ENCODE data around the gene FAM98C. TPM values are rescaled to one million over a fixed set of nuclear protein-coding genes. Genes with fewer than 3 reads are reported as not detected.

FAM98C gene
- polyA plus RNA-seq, 1 donor (not counting 4 experiments of a cell fraction or from before 2014, with no cell fraction given) = 5.8 TPM

DNA sequence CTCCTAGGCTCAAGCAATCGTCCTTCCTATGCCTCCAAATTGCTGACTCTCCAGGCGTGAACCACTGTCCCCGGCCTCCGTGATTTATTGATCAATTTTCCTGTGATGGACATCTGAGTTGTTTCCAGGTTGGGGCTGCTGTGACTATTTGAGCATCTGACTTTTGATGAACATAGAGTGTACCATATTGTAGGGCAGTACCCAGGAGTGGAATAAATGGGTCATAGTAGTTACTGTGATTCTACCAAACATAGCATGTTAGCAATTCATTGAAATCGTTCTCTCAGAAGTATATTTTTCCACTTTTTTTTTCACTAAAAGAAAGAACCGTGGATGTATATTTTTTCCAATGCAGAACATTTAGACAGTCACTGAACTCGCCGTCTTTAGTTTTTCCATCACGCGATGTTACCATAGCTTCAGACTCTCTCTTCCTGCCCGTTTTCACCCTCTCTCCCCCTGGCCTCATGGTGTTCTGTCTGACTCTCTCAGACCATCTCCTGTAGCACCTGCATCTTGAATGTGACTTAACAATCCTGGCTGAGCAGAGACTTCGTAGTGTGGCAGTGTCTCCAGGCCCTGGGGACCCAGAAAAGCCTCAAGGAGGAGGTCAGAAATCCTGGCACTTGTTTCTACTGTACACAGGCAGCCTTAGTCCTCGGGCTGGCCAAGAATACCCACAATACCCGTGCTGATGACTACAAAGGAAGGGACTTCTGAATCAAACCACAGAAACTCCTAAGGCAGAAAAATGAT, 26.3 kb downstream of the FAM98C start:
- Histone ChIP-seq H3K4me3 (ENCODE audit: control insufficient read depth in 2 of 3, extremely low read depth in 1 of 3, insufficient read depth in 2 of 3, low read depth in 1 of 3, low read length in 3 of 3) (no peak overlapping the region), H2AFZ (ENCODE audit: control insufficient read depth, low read length) (no peak overlapping the region), H3K9me3 (ENCODE audit: control insufficient read depth, low read depth, low read length) (no peaks in the 10 kb centered on the region), H3K9ac (ENCODE audit: control insufficient read depth, extremely low read depth, insufficient read depth, low read length) (no peak overlapping the region), H3K4me1 (ENCODE audit: control insufficient read depth, extremely low read depth, insufficient read depth, low read length) (no peaks in the 10 kb centered on the region), H4K20me1 (ENCODE audit: control insufficient read depth, extremely low read depth, insufficient read depth, low read length) (no peaks in the 10 kb centered on the region), H3K36me3 (ENCODE audit: control insufficient read depth in 2 of 2, extremely low read depth in 1 of 2, insufficient read depth in 2 of 2, low read length in 2 of 2) (no peaks in the 10 kb centered on the region), H3K9me1 (ENCODE audit: control insufficient read depth, extremely low read depth, insufficient read depth, low read length) (no peaks in the 10 kb centered on the region), H3K27ac (ENCODE audit: control insufficient read depth, insufficient read depth, low read length) (no peak overlapping the region), H3K4me2 (ENCODE audit: control insufficient read depth, extremely low read depth, insufficient read depth, low read depth, low read length) (no peak overlapping the region), H3K79me2 (ENCODE audit: control insufficient read depth, insufficient read depth, low read length) (no peaks in the 10 kb centered on the region), H3K27me3 (ENCODE audit: control insufficient read depth, extremely low read depth, insufficient read depth, low read length) (peaks cover 10% of the 10 kb centered on the region)
- TF ChIP-seq EZH2 (IDR thresholded peaks at IDR 0.05; ENCODE audit: low read length) (no peak), CTCF (optimal IDR thresholded peaks at IDR 0.05 in 1 of 3, IDR thresholded peaks at IDR 0.05 in 1 of 3, conservative IDR thresholded peaks at IDR 0.05 in 1 of 3; ENCODE audit: extremely low read depth in 1 of 3, insufficient read depth in 2 of 3, low read length in 3 of 3) (no peak)
- dilution Hi-C loops (cut with MboI; ENCODE audit: extremely low pct_ligation_motif_present, low sequenced_read_pairs) = no loop called here
- FAIRE-seq (no peak), DNase-seq (ENCODE audit: low read depth, low spot score) (no peak)

- Histone ChIP-seq H3K9ac (ENCODE audit: control insufficient read depth, extremely low read depth, insufficient read depth, low read length) (no peak overlapping the region), H2AFZ (ENCODE audit: control insufficient read depth, low read length) (no peak overlapping the region), H3K9me1 (ENCODE audit: control insufficient read depth, extremely low read depth, insufficient read depth, low read length) (no peaks in the 10 kb centered on the region), H3K79me2 (ENCODE audit: control insufficient read depth, insufficient read depth, low read length) (no peaks in the 10 kb centered on the region), H3K4me3 (ENCODE audit: control insufficient read depth in 2 of 3, extremely low read depth in 1 of 3, insufficient read depth in 2 of 3, low read depth in 1 of 3, low read length in 3 of 3) (no peak overlapping the region), H3K36me3 (ENCODE audit: control insufficient read depth in 2 of 2, extremely low read depth in 1 of 2, insufficient read depth in 2 of 2, low read length in 2 of 2) (no peaks in the 10 kb centered on the region), H3K27ac (ENCODE audit: control insufficient read depth, insufficient read depth, low read length) (no peak overlapping the region), H3K4me1 (ENCODE audit: control insufficient read depth, extremely low read depth, insufficient read depth, low read length) (no peaks in the 10 kb centered on the region), H3K4me2 (ENCODE audit: control insufficient read depth, extremely low read depth, insufficient read depth, low read depth, low read length) (no peak overlapping the region), H3K27me3 (ENCODE audit: control insufficient read depth, extremely low read depth, insufficient read depth, low read length) (peaks cover 14% of the 10 kb centered on the region), H4K20me1 (ENCODE audit: control insufficient read depth, extremely low read depth, insufficient read depth, low read length) (no peaks in the 10 kb centered on the region), H3K9me3 (ENCODE audit: control insufficient read depth, low read depth, low read length) (no peaks in the 10 kb centered on the region)
- TF ChIP-seq EZH2 (IDR thresholded peaks at IDR 0.05; ENCODE audit: low read length) = no peak
- no peak for FAIRE-seq
- DNase-seq (ENCODE audit: low read depth, low spot score) = no peak
- dilution Hi-C loops (cut with MboI; ENCODE audit: extremely low pct_ligation_motif_present, low sequenced_read_pairs) = no loop called here
Observed at GRCh38 chr19:38429811-38430156, 26.9 kb downstream of the FAM98C start.

DNA sequence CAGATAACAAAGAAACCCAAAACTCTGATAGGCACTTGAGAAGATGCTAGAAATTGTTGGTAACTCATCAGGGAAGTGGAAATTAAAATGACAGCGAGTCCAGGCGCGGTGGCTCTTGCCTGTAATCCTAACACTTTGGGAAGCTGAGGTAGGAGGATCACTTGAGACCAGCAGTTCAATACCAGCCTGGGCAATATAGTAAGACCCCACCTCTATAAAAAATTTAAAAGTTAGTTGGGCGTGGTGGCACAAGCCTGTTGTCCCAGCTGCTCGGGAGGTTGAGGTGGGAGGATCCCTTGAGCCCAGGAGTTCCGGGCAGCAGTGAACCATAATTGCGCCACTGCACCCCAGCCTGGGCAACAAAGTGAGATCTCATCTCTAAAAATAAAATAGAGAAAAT, 28.0 kb downstream of the FAM98C start:
- no peaks in the 10 kb centered on the region for H4K20me1 ChIP-seq (ENCODE audit: control insufficient read depth, extremely low read depth, insufficient read depth, low read length)
- FAIRE-seq (no peak), DNase-seq (ENCODE audit: low read depth, low spot score) (no peak)
- no peaks in the 10 kb centered on the region for H3K4me1 ChIP-seq (ENCODE audit: control insufficient read depth, extremely low read depth, insufficient read depth, low read length)
- no peak overlapping the region for H2AFZ ChIP-seq (ENCODE audit: control insufficient read depth, low read length)
- H3K27ac ChIP-seq (ENCODE audit: control insufficient read depth, insufficient read depth, low read length) = no peak overlapping the region
- no peak overlapping the region for H3K9ac ChIP-seq (ENCODE audit: control insufficient read depth, extremely low read depth, insufficient read depth, low read length)
- no peaks in the 10 kb centered on the region for H3K36me3 ChIP-seq (ENCODE audit: control insufficient read depth in 2 of 2, extremely low read depth in 1 of 2, insufficient read depth in 2 of 2, low read length in 2 of 2)
- no peak overlapping the region for H3K4me3 ChIP-seq (ENCODE audit: control insufficient read depth in 2 of 3, extremely low read depth in 1 of 3, insufficient read depth in 2 of 3, low read depth in 1 of 3, low read length in 3 of 3)
- H3K9me3 ChIP-seq (ENCODE audit: control insufficient read depth, low read depth, low read length) = no peaks in the 10 kb centered on the region
- TF ChIP-seq CTCF (optimal IDR thresholded peaks at IDR 0.05 in 1 of 3, IDR thresholded peaks at IDR 0.05 in 1 of 3, conservative IDR thresholded peaks at IDR 0.05 in 1 of 3; ENCODE audit: extremely low read depth in 1 of 3, insufficient read depth in 2 of 3, low read length in 3 of 3) = no peak
- H3K9me1 ChIP-seq (ENCODE audit: control insufficient read depth, extremely low read depth, insufficient read depth, low read length) = no peaks in the 10 kb centered on the region
- peaks cover 14% of the 10 kb centered on the region for H3K27me3 ChIP-seq (ENCODE audit: control insufficient read depth, extremely low read depth, insufficient read depth, low read length)
- dilution Hi-C loops (cut with MboI; ENCODE audit: extremely low pct_ligation_motif_present, low sequenced_read_pairs) = no loop called here
- no peaks in the 10 kb centered on the region for H3K79me2 ChIP-seq (ENCODE audit: control insufficient read depth, insufficient read depth, low read length)
- no peak overlapping the region for H3K4me2 ChIP-seq (ENCODE audit: control insufficient read depth, extremely low read depth, insufficient read depth, low read depth, low read length)

All from keratinocyte (primary cell).